ENCODE results near the gene DAND5. TPM values are rescaled to one million over a fixed set of nuclear protein-coding genes. Genes with fewer than 3 reads are reported as not detected.

DAND5 gene
- total and polyA plus RNA-seq, 2 of the 13 experiments (the other 11 are each of a cell fraction or from before 2014, with no cell fraction given): 0.04 TPM; not detected in 1

DNA sequence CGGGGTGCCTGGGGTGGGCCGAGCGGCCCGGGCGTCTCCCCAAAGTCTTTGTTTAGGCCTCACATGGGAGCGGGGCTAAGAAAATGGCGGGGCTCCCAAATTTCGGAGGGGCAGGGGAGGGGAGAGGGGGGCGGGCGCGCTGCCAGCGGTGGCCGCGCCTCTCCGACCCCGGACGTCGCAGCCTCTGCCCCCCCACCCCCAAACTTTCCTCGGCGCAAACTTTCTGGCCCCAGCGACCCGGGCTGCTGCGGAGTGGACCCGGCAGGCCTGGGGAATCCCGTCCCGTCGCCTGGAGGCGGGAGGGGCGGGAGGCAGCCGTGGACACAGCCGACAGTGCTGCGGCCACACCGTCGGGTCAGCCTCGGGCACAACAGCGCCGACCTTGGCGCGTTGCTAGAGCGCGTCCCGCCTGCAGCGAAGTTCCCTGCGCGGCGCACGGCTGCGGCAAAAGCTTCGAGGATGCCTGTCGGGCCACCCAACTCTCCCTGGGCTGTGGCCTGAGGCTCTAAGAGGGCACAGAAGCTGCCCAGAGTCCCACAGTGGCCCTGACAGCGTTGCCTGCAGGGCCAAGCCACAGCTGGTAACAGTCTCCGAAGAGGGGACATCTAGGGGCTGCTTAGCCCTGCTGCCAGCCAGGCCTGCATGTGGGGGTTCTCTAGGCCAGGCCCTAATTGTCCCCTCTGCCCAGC is 27.2 kb downstream of the DAND5 start (continued):
- TF ChIP-seq, protein P1, sequence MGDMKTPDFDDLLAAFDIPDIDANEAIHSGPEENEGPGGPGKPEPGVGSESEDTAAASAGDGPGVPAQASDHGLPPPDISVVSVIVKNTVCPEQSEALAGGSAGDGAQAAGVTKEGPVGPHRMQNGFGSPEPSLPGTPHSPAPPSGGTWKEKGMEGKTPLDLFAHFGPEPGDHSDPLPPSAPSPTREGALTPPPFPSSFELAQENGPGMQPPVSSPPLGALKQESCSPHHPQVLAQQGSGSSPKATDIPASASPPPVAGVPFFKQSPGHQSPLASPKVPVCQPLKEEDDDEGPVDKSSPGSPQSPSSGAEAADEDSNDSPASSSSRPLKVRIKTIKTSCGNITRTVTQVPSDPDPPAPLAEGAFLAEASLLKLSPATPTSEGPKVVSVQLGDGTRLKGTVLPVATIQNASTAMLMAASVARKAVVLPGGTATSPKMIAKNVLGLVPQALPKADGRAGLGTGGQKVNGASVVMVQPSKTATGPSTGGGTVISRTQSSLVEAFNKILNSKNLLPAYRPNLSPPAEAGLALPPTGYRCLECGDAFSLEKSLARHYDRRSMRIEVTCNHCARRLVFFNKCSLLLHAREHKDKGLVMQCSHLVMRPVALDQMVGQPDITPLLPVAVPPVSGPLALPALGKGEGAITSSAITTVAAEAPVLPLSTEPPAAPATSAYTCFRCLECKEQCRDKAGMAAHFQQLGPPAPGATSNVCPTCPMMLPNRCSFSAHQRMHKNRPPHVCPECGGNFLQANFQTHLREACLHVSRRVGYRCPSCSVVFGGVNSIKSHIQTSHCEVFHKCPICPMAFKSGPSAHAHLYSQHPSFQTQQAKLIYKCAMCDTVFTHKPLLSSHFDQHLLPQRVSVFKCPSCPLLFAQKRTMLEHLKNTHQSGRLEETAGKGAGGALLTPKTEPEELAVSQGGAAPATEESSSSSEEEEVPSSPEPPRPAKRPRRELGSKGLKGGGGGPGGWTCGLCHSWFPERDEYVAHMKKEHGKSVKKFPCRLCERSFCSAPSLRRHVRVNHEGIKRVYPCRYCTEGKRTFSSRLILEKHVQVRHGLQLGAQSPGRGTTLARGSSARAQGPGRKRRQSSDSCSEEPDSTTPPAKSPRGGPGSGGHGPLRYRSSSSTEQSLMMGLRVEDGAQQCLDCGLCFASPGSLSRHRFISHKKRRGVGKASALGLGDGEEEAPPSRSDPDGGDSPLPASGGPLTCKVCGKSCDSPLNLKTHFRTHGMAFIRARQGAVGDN (CRISPR knock-in tag; IDR thresholded peaks at IDR 0.05): peak; percentile 95
- no peak for TF ChIP-seq ZNF550 (CRISPR knock-in tag; IDR thresholded peaks at IDR 0.05; ENCODE audit: borderline replicate concordance)
- TF ChIP-seq ZBTB7A (CRISPR knock-in tag; IDR thresholded peaks at IDR 0.05): no peak
- no peak for TF ChIP-seq KLF6 (CRISPR knock-in tag; IDR thresholded peaks at IDR 0.05)
- no peak for TF ChIP-seq POLR2A (IDR thresholded peaks at IDR 0.05; ENCODE audit: insufficient read depth in 1 of 2, low read depth in 2 of 2, low read length in 2 of 2)
- no peak for TF ChIP-seq NFATC3 (CRISPR knock-in tag; IDR thresholded peaks at IDR 0.05)
- no peak for TF ChIP-seq ELF3 (CRISPR knock-in tag; IDR thresholded peaks at IDR 0.05)
- peak; percentile 74 for TF ChIP-seq HNRNPLL (IDR thresholded peaks at IDR 0.05; ENCODE audit: low read depth, low read length, poor library complexity, severe bottlenecking)
- TF ChIP-seq ZSCAN31 (CRISPR knock-in tag; IDR thresholded peaks at IDR 0.05; ENCODE audit: low read depth): no peak
- no peak for TF ChIP-seq KLF9 (CRISPR knock-in tag; IDR thresholded peaks at IDR 0.05; ENCODE audit: low read depth)
- TF ChIP-seq ZNF605 (CRISPR knock-in tag; IDR thresholded peaks at IDR 0.05): no peak
- TF ChIP-seq NAIF1 (CRISPR knock-in tag; IDR thresholded peaks at IDR 0.05; ENCODE audit: borderline replicate concordance): no peak; the same call in 1 of the 2 replicates
- no peak for TF ChIP-seq DPF2 (CRISPR knock-in tag; IDR thresholded peaks at IDR 0.05; ENCODE audit: borderline replicate concordance, low read depth)
- TF ChIP-seq ZNF562 (CRISPR knock-in tag; IDR thresholded peaks at IDR 0.05; ENCODE audit: borderline replicate concordance): no peak
- TF ChIP-seq NFE2 (CRISPR knock-in tag; IDR thresholded peaks at IDR 0.05): no peak
- no peak for TF ChIP-seq DR1 (CRISPR knock-in tag; IDR thresholded peaks at IDR 0.05)
- TF ChIP-seq ZNF570 (CRISPR knock-in tag; IDR thresholded peaks at IDR 0.05; ENCODE audit: borderline replicate concordance): no peak
- no peak; the same call in 1 of the 2 replicates for TF ChIP-seq ZNF788 (CRISPR knock-in tag; IDR thresholded peaks at IDR 0.05; ENCODE audit: borderline replicate concordance)
- no peak for TF ChIP-seq ZNF816 (CRISPR knock-in tag; IDR thresholded peaks at IDR 0.05; ENCODE audit: borderline replicate concordance)
- no peak for TF ChIP-seq WIZ (CRISPR knock-in tag; IDR thresholded peaks at IDR 0.05)
- TF ChIP-seq, protein P2, sequence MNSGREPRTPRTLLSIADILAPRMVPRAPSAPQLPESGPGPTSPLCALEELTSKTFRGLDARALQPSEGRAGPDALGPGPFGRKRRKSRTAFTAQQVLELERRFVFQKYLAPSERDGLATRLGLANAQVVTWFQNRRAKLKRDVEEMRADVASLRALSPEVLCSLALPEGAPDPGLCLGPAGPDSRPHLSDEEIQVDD (CRISPR knock-in tag; IDR thresholded peaks at IDR 0.05; ENCODE audit: borderline replicate concordance): no peak
- 0 out of 2 replicates have a peak, but pooled peaks have one; percentile 27 for TF ChIP-seq MAF1 (CRISPR knock-in tag; IDR thresholded peaks at IDR 0.05; ENCODE audit: borderline replicate concordance)
- no peak for TF ChIP-seq SP140L (CRISPR knock-in tag; IDR thresholded peaks at IDR 0.05; ENCODE audit: borderline replicate concordance)
- TF ChIP-seq ZNF713 (CRISPR knock-in tag; IDR thresholded peaks at IDR 0.05): 0 out of 2 replicates have a peak, but pooled peaks have one; percentile 10
- no peak for TF ChIP-seq ZNF44 (CRISPR knock-in tag; IDR thresholded peaks at IDR 0.05)
- no peak for TF ChIP-seq ZNF30 (CRISPR knock-in tag; IDR thresholded peaks at IDR 0.05)
- TF ChIP-seq TAF1 (CRISPR knock-in tag; IDR thresholded peaks at IDR 0.05): no peak
- TF ChIP-seq NFKBIZ (CRISPR knock-in tag; IDR thresholded peaks at IDR 0.05): no peak
- no peak for TF ChIP-seq HMG20A (CRISPR knock-in tag; IDR thresholded peaks at IDR 0.05; ENCODE audit: borderline replicate concordance)
- TF ChIP-seq HDAC1 (CRISPR knock-in tag; IDR thresholded peaks at IDR 0.05): 0 out of 2 replicates have a peak, but pooled peaks have one; percentile 19

All from HepG2 (cell line).